GM18873 (cell line): Measurements from ENCODE around the gene CDK18.

Source experiments
- ATAC-seq: cut with Tn5 transposase; IDR thresholded peaks from one replicate; pipeline ENCODE4 v1.9.1; 2021; ENCODE audit warnings: mild to moderate bottlenecking, moderate library complexity, moderate number of reproducible peaks; ENCODE audit not compliant: unreplicated experiment, low FRiP score

CDK18 gene

DNA sequence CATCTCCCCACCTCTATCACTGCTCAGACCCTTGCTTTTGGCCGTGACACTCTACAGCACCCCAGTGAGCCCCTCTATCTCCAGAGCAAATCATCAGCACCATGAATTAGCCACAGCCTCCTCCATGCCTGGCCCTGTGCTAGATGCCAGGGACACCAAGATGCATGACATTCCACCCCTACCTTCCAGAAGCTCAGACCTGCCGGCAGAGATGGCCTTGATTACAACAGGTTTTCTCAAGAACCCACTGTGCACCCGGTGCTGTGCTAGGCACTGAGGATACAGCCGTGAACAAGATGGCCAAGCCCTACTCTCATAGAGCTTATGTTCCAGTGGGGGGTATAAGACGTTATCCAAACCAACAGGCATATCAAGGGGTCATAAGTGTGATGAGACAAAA lies 30.6 kb downstream of the CDK18 start:
- no peak for ATAC-seq

DNA sequence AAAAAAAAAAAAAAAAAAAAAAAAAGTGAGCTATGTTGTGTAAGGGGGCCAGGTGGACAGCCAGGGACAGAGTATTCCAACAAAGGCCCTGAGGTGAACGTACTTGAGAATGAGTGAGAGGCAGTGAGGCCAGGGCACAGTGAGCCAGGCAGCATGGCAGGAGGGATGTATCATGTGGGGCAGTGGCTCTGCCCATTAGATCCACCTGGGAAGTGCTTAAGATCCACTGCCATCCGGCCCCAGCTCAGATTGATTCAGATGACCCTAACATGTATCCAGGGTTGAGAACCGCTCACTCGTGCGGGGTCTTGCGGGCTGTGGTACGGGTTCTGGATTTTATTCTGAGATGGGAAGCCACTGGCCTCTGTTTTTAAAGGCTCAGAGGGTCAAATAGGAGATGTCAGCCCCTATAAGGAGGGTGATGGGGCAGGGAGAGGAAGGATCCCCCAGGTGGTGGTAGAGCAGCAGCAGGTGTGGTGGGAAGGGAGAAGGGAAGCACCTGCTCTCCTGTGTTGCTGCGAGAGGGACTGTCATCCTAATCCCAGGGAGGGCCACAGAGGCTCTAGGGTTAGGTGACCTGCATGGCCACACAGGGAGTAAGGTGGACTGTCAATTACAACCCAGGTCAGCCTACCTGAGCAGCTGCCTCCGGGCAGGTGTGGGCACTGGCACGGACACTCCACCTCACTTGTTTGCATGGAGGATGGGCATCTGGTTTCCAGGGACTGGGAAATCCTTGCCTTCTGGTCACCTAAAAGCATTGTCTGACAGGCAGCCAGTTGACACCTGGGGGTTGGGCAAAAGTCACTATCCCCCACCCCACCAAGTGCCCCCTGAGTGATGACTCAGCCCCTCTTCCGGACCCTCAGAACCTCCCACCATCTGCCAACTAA lies 31.6 kb downstream of the CDK18 start:
- no peak for ATAC-seq

DNA sequence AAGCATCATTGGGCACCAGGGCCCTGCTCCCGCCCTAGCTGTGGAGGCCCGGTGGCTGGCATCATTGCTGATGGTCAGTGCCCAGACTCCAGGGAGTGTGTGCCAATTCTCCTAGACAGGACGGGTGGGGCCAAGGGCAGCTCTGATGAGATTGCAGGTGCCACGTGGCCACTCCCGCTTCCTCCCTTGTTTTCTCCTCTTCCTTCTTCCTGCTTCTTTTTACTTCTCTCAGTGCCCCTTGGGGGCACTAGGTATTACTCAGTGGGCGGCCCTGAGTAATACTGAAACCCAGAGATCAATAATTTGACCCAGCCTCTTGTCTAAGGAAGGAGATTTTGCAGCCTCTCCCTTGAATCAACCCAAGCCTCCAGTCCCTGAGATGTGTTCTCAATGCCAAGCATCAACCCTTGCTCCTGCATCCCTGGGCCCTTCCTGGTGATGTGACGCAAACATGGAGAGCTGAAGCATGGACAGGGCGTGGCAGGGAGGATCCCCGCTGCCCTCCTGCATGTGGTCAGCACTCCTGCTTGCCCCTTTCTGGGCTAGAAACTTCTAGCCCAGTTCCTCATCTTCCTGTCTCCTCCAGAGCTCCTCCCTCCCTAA lies 32.4 kb downstream of the CDK18 start:
- ATAC-seq = no peak

DNA sequence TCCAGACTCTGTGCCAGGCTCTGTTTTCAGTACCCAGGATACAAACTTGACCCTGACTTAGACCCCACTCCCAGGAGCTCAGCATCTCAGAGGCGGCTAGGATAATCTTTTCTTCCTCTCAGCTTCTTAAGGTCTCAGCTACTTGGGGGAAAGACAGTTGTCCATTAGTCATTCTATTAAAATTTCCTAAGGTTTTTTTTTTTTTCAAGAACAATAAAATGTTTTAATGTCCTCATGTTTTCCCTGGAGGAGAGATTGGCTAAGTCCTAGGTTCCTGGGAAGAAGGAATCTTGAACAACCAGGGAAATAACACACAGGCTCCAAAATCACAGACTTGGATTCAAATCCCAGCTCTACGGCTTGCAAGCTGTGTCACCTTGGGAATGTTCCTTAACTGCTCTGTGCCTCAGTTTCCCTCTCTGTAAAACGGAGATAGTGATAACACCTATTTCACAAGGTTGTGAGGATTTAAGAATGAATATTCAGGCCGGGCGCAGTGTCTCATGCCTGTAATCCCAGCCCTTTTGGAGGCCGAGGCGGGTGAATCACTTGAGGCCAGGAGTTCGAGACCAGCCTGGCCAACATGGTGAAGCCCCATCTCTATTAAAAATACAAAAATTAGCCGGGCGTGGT lies 33.0 kb downstream of the CDK18 start:
- no peak for ATAC-seq

DNA sequence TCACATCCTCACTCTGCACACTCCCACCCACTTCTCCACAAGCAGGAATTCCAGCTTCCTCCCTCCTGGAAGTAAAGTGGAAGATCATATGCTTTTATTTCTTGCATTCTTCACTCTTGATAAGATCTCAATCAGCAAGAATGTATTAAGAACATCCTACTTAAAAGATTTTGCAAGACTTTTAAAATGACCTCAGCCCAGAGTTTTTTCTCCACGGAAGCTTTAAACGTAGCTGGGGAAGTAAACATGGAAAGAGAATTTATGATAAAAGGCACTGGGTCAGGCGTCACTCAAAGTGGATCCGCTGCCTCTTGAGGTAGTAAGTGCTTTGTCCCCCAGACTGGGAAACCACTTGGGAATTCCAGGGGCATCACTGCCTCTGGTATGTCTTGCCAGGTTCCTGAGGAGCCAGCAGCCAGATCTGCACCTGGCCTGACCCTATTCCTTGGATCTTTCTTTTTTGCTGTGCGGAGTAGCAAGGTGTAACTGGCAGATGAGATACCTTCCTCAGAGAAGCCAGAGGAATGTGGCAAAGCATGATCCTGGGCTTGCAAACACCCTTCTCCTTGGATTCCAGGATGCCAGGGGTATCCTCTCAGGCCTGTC lies 33.9 kb downstream of the CDK18 start:
- ATAC-seq = no peak

DNA sequence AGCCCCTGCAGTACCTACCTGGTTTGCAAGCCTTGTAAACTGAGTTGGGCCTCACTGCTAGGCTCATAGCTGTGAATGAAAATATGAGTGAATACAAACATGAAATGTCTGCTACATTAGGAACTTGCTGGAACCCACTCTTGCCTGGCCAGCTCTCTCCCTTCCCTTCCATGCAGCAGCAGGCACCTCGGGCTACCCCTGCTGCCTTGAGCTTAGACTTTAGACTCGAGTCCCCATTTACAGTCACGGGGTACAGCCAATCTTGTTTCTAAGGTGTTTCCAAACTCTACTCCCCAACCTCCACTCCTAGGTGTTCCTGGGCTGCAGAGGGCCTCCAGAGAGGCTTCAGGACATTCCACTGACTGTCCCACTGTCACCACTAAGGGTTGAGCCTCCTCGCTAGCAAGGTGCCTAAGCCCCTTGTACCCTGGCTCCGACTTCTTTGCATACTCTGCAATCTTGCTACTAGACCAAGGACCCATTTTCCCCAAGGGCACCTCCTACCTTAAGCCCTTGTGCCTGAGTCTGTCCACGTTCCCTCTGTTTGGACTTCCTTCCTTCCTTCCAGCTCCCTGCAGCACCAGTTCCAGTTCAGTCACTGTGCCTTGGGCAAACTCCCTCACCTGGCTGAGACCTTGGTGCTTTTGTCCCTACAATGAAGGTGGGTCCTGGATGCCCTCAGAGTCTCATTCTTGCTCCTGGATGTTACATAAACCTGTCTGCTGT lies 36.9 kb downstream of the CDK18 start:
- no peak for ATAC-seq

DNA sequence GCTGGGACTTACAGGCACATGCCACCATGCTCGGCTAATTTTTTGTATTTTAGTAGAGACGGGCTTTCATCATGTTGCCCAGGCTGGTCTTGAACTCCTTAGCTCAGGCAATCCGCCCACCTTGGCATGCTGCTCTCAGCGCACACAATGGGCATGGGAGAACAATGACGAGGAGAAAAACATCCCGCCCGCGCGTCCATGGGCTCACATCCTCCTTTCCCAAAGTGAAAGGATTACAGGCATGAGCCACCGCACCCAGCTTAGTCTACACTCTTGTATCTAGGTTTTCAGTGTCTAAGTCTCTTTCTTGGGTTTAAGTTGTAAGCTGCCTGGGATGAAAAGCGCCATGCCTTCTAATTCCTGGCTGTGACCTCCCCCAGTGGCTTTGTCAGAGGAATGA lies 37.9 kb downstream of the CDK18 start:
- no peak for ATAC-seq

DNA sequence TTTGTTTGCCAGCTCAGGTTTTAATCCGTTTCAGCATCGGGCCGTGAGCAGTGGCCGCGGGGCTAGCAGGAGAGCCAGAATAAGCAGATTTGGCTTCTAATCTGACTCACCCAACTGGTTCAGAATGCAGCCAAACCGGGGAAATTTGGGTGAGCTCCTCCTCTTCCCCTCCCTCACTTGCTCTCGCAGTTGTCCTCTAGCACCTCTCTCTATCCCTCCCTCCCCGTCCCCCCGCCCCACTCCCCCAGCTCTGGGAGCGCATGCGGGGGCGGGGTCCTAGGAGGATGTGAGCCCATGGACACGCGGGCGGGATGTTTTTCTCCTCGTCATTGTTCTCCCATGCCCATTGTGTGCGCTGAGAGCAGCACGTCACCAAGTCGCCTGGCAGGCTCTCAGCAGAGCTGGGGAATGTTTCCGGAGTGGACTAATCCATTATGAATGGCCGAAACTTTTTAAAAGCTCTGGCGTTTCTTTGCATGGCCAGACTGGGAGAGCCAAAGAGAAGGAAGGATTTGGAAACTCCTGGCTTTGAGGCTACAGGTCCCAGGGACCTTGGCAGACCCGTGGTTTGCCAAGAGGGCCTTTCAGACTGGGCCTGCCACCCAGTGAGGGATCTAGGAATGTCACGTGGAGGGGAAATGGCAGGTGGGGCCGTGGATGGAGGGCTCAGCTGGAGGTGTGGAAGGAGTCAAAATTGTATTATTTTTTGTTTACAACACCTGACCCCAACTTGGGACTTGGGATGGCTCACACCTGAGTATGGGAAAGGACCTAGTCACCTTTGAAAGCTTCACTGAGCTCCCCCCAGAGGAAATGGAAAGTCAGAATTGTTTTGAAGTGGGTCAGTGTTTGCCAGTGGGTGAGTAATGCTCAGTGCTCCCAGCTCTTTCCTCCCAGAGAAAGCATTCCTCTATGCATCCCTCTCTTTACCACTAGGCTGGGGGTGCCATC lies 39.2 kb downstream of the CDK18 start:
- no peak for ATAC-seq

DNA sequence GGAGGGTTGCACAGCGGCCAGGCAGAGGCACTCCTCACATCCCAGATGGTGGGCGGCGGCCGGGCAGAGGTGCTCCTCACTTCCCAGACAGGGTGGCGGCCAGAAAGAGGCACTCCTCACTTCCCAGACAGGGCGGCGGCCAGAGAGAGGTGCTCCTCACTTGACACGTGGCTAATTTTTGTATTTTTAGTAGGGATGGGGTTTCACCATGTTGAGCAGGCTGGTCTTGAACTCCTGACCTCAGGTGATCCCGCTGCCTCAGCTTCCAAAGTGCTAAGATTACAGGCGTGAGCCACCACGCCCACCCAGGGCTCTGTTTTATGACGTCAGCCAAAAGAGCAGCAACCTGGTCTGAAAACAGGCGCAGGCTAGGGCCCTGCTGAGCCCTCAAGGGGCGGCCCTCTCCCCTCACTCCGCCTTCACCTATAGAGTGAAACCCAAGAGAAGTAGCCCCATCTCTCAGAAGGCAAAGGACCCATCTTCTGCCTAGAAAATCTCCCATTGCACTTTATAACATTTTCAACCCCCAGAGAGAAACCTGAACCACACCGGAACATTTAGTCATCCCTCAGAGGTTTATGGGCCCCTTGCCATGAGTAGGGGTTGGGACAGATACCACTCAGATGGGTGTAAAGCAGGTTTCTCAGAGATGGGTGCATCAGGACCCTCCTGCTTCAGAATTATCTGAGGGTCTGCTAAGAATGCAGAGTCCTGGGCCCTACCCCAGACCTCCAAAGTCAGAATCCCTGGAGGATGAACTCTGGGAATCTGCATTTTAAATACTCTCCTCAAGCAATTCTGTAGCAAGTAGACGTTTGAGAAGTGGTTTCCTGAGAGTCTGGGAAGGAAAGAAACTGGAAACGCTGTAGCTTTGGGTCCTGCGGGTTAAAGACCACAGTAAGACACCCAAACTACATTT lies 40.8 kb downstream of the CDK18 start:
- no peak for ATAC-seq

DNA sequence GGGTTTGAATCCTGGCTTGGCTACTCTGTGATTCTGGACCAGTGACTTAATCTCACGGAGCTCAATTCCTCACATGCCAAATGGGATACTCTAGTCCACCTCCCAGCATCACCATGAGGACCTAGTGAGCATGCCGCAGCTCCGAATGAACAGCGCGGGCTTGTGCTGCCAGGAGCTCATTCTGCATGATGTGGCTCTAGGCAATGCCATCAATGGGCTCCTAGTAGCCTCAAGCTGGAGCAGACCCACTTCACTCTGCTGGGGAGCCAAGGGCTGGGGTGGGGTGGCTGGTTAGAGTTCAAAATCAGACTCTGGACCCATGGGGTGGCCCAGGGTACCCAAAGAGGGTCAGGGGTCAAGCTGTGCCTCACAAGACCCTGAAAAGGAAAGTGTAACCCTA lies 41.5 kb downstream of the CDK18 start:
- ATAC-seq = no peak

DNA sequence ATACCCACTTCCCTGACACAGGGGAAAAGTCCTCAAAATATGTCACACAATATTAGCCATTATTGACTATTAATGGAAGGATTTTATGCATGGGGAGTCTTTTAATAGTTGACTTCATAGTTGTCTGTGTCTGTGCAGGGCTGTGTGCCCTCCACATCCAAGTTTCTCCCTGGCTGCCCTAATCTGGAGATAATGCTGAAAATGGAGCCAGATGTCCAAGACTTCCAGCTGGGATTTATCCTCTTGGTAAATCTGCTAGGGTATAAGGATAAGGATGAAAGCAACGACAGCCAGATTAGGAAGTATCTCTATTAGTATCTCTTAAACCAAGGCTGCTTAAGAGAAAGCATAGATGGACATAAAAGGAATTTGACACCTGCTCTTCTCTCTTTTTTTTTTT lies 42.1 kb downstream of the CDK18 start:
- ATAC-seq = no peak

DNA sequence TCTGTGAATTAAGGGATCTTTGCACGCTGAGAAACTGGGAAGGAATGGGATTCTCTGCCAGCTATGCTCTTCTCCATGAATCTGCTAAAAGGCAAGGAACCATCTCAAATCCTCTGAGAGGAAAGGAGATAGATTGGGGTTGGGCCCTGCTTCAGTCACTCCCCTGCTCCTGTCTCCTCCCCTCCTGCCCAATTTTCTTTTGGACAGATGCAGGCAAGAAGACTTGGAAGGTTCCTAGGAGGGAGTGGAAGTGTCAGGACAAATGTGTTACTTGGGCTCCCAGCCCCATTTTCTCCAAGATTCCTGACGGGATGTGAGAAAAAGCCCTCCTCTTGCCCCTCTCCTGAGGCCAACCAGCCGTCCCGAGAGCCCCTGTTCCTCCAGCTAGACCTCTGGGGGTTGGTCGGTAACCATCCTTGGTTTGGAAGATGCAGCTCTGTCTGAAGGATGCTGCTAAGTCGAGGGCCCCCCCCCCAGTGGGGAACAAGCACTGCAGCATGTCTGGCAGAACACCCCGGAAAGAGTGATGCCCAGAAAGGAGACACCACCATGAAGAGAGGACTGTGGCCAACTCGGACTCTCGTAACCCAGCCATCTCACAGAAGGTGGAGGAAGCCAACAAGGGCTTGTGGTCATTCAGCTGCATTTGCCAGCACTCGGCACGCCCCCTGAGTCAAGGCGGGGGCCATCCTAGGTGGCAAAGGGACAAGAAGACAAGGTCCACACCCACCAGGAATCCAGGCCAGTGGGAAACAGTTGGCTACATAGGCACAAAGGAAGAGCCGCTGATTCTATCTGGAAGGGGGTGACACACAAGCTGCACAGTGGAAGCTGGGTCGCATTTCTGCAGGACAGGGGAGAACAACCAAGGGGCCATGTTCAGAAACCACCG lies 43.7 kb downstream of the CDK18 start:
- ATAC-seq = no peak

DNA sequence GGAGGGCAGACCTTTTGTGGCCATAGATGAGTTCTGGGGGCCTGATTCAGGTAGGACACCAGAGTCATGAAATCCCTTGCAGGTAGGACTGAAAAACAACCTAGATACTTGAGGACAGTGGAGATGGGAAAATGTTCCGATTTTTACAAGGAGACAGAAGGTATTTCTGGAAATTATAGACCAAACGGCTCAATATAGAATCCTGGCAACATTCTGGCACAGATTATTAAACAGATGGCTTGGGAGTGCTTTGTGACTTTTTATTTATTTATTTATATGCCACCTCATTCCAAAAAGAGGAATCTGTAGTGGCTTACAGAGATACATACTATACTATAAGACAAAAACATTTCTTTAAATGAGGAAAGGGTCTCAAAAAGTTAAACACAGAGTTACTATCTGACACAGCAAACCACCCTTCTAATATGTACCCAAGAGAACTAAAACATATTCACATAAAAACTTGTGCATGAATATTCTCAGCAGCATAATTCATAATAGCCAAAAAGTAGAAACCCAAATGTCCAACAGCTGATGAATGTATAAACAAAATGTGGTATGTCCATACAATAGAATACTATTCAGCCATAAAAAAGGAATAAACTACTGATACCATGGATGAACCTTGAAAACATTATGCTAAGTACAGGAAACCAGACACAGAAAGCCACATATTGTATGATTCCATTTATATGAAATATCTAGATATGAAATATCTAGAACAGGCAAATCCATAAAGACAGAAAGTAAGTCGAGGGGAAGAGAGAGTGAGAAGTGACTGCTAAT lies 49.8 kb downstream of the CDK18 start:
- ATAC-seq = no peak

DNA sequence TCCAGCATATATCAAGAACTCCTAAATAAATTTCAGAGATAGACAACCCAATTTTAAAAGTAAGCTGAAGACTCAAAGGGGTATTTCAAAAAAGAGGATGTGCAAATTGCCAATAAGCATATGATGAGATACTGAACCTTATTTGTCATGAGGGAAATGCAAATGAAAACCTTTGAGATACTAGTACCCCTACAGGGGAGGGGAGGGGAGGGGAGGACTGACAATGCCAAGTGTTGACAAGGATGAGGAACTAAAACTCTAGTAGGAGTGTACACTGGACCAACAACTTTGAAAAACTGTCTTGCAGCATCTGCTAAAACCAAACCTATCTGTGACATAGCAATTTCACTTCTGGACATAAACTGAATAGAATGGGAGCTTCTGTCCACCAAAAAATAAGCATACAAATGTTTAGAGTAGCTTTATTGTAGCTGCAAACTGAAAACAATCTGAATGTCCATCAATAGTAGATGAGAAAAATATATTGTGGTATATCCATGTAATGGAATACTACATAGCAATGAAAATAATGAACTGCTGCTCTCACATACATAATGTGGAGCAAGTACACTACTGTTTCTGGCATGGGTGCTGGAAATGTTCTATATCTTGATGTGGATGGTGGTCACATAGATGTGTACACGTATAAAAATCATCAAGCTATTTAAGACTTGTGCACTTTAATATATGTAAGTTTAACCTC lies 57.2 kb downstream of the CDK18 start:
- ATAC-seq = no peak

DNA sequence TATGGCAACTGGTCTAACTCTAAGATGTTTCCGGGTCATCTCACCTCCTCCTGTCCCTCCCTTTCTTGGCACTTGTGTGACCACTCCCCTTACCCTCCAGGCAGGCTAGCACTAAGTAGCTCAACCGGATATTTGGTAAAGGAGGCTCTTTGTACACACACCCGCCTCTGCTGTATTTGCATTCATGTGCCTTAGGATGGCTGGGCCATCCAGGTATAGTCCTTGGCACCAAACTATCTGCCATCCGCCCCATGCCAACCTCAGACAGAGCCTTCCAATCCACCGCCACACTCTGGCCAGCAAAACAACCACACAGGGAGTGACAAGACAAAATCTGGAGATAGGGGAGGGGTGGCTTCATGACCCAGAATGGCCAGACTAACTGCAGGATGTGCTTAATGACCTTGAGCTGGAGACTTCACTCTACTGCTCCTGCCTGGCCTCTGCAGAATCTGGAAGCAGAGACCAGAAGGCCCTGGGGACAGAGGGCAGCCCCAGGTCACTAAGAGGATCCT lies 59.5 kb downstream of the CDK18 start:
- no peak for ATAC-seq

DNA sequence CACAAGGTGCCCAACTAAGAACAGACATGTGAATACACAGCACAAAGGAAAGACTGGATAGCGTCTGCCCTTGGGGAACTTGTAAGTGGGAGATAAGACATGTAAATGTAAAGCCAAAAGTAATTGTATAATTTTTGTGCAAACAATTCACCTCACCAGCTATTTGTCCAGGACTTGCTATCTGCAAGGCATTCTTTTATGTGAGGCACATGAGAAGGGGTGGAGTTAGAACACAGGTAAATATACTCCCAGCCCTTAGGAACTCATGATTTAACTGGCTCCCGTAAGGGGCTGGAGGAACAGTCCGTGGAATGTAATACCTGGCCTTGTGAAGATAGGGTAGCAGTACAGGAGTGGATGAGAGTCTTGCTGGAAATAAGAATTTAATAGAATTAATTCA lies 61.3 kb downstream of the CDK18 start:
- ATAC-seq = no peak
